Endothelial cell of umbilical vein (primary cell): ENCODE data around the gene DARS2. TPM values are rescaled to one million over a fixed set of nuclear protein-coding genes. Genes with fewer than 3 reads are reported as not detected.
"Not testable (repeated sequence)": the region's sequence is repeated elsewhere in the genome, so short reads cannot be mapped to it uniquely, and the experiment has no call there.

Experiments
- BruUV-seq: library from RNA; stranded (reverse); fragments of 400-500 nt; replicated peaks from 2 replicates; lab custom pipeline; 2021; lab: Mats Ljungman, UMichigan
- CTCF ChIA-PET: fragments of 300-600, 350-600 bp; sonication (Branson Sonifier 250); formaldehyde crosslinking; loops from one replicate; lab custom pipeline; 2021; ENCODE audit warnings: antibody characterized with exemption, inconsistent platforms; lab: Charles Lee
- POLR2A ChIA-PET: fragments of 300-600, 350-600 bp; sonication (Branson Sonifier 250); formaldehyde crosslinking; loops from one replicate; lab custom pipeline; 2021; ENCODE audit warnings: antibody characterized with exemption, inconsistent platforms; lab: Charles Lee
- DNase-seq: peaks from one replicate; pipeline ENCODE4 v3.0.0-alpha.2; 2011; ENCODE audit warnings: low read depth, low spot score
- FAIRE-seq: peaks from 2 replicates; lab custom pipeline; 2011; peaks lifted over from hg19 to GRCh38; lab: Jason Lieb, UNC
- H2AFZ ChIP-seq: 2 replicates; pipeline ENCODE4 v1.6.0; 2012; ENCODE audit warnings: low read depth, low read length, control low read depth, inconsistent platforms
- H3K27ac ChIP-seq: 2 replicates; pipeline ENCODE4 v1.5.1; 2011; ENCODE audit warnings: low read depth, mild to moderate bottlenecking, control low read depth, low read length, moderate library complexity; ENCODE audit not compliant: insufficient read depth
- H3K27me3 ChIP-seq, 2 experiments: 2 replicates each; pipeline versions ENCODE4 v1.6.0 to v1.6.1; 2011; ENCODE audit warnings: low read length in 2 of 2, mixed read lengths in 1 of 2; ENCODE audit not compliant: control insufficient read depth in 2 of 2, insufficient read depth in 2 of 2
- H3K36me3 ChIP-seq, 2 experiments: 2 replicates in 1 of 2; 3 replicates in 1 of 2; pipeline ENCODE4 v1.5.1; 2011; ENCODE audit warnings: low read length in 2 of 2, mild to moderate bottlenecking in 1 of 2, moderate library complexity in 1 of 2; ENCODE audit not compliant: control insufficient read depth in 2 of 2, insufficient read depth in 2 of 2; ENCODE audit errors: extremely low read depth in 1 of 2
- H3K4me1 ChIP-seq: 3 replicates; pipeline ENCODE4 v1.5.1; 2011; ENCODE audit warnings: mild to moderate bottlenecking, low read length; ENCODE audit not compliant: control insufficient read depth, insufficient read depth; ENCODE audit errors: extremely low read depth
- H3K4me2 ChIP-seq: 2 replicates; pipeline ENCODE4 v1.6.1; 2011; ENCODE audit warnings: low read length, control low read depth, mixed read lengths; ENCODE audit not compliant: insufficient read depth
- H3K4me3 ChIP-seq, 3 experiments: fragments of 200-600 bp in 1 of 3; sonication (generic), shearing (Covaris generic) in 1 of 3; replicated peaks in 1 of 3; 2 replicates each; pipeline ENCODE4 v1.5.1; 2011 to 2016; ENCODE audit warnings: control low read depth in 3 of 3, low read length in 3 of 3, mild to moderate bottlenecking in 2 of 3, inconsistent platforms in 1 of 3, low read depth in 1 of 3, moderate library complexity in 1 of 3; ENCODE audit not compliant: insufficient read depth in 1 of 3
- H3K79me2 ChIP-seq: 2 replicates; pipeline ENCODE4 v1.6.0; 2012; ENCODE audit warnings: low read length, inconsistent platforms; ENCODE audit not compliant: control insufficient read depth, insufficient read depth
- H3K9ac ChIP-seq: replicated peaks from 2 replicates; pipeline ENCODE3; 2011; ENCODE audit warnings: low read length, control low read depth; ENCODE audit not compliant: insufficient read depth; ENCODE audit errors: extremely low read depth
- H3K9me1 ChIP-seq: replicated peaks from 3 replicates; pipeline ENCODE4 v1.6.0; 2011; ENCODE audit warnings: mild to moderate bottlenecking, low read length; ENCODE audit not compliant: control insufficient read depth, insufficient read depth; ENCODE audit errors: extremely low read depth
- H3K9me3 ChIP-seq: replicated peaks from 2 replicates; pipeline ENCODE4 v1.5.1; 2012; ENCODE audit warnings: low read length, inconsistent platforms; ENCODE audit not compliant: control insufficient read depth, insufficient read depth
- H4K20me1 ChIP-seq: replicated peaks from 2 replicates; pipeline ENCODE3; 2011; ENCODE audit warnings: mild to moderate bottlenecking, low read length; ENCODE audit not compliant: control insufficient read depth, insufficient read depth; ENCODE audit errors: extremely low read depth
- EZH2 ChIP-seq: IDR thresholded peaks from 2 replicates; pipeline ENCODE4 v1.6.1; 2012; ENCODE audit warnings: borderline replicate concordance, low read depth, mild to moderate bottlenecking, moderate library complexity, low read length, inconsistent platforms; ENCODE audit not compliant: severe bottlenecking
- POLR2AphosphoS5 ChIP-seq: IDR thresholded peaks from 2 replicates; pipeline ENCODE4 v1.6.1; 2012; ENCODE audit warnings: low read depth, mild to moderate bottlenecking, control low read depth, low read length, moderate library complexity; ENCODE audit not compliant: insufficient read depth
- dilution Hi-C: fragments of 300-500 bp; cut with MboI; formaldehyde crosslinking; loops from one replicate; pipeline ENCODE4 v1.15.0; 2019; ENCODE audit warnings: low sequenced_read_pairs; ENCODE audit not compliant: extremely low pct_ligation_motif_present
- intact Hi-C: fragments of 100-400 bp; cut with micrococcal nuclease; formaldehyde crosslinking; loops from one replicate; pipeline ENCODE4 v1.10.0; 2022
- polyA plus RNA-seq, 4 experiments: library from polyadenylated mRNA; depleted of rRNA in 3 of 4; stranded (reverse) in 3 of 4; unstranded in 1 of 4; fragments of >200 nt; gene quantifications; 2 replicates each; pipeline versions ENCODE4 v1.2.1 to v1.2.3, GENCODE V29; 2011 to 2012; ENCODE audit warnings: missing spikeins in 1 of 4
- total RNA-seq: library from RNA; stranded (reverse); gene quantifications from 2 replicates; pipeline ENCODE4 v1.2.3, GENCODE V29; 2021

DARS2 gene
- total and polyA plus RNA-seq, 2 donors (not counting 3 experiments of a cell fraction or from before 2014, with no cell fraction given): 17.4 to 33.6 TPM

- H3K4me1 ChIP-seq: peaks cover 22% of the 10 kb centered on the region
- no peaks in the 10 kb centered on the region for H3K9me1 ChIP-seq
- peak overlapping the region; percentile 77 for H3K4me2 ChIP-seq
- FAIRE-seq (peak; percentile 18), DNase-seq (no peak)
- BruUV-seq: no TSS peak
- H3K9ac ChIP-seq: no peak overlapping the region
- intact Hi-C loops: no loop called here
- H3K4me3 ChIP-seq: no peak overlapping the region
- H3K27me3 ChIP-seq: no peaks in the 10 kb centered on the region
- H3K36me3 ChIP-seq: no peaks in the 10 kb centered on the region
- no peaks in the 10 kb centered on the region for H4K20me1 ChIP-seq
- POLR2A ChIA-PET: no interaction called here
- H3K9me3 ChIP-seq: no peaks in the 10 kb centered on the region
- H2AFZ ChIP-seq: no peak overlapping the region
- no peaks in the 10 kb centered on the region for H3K79me2 ChIP-seq
- TF ChIP-seq POLR2AphosphoS5 (peak; percentile 18), EZH2 (no peak)
- H3K27ac ChIP-seq: no peak overlapping the region
- CTCF ChIA-PET: interaction anchor here (1.4 kb wide), 1 partner anchor 8 kb away, joined by 3 read pairs; no protein-coding TSS in a partner anchor
- dilution Hi-C loops: no loop called here
These were observed 26.4 kb upstream of the DARS2 start for GRCh38 chr1:173798078-173798477.

- H3K27ac ChIP-seq, H4K20me1 ChIP-seq, intact Hi-C loops, H3K36me3 ChIP-seq, H3K9me3 ChIP-seq, FAIRE-seq, POLR2A ChIA-PET, H3K27me3 ChIP-seq, H3K9ac ChIP-seq, H3K79me2 ChIP-seq, BruUV-seq, H2AFZ ChIP-seq, H3K4me3 ChIP-seq, H3K9me1 ChIP-seq, H3K4me2 ChIP-seq, dilution Hi-C loops, CTCF ChIA-PET, DNase-seq: not testable (repeated sequence)
- peaks cover 22% of the 10 kb centered on the region for H3K4me1 ChIP-seq
These were observed 24.5 kb upstream of the DARS2 start for GRCh38 chr1:173799995-173800394.
